GM18867 (cell line): ENCODE measurements around the gene ACAP1.
"Not testable (repeated sequence)": the region's sequence is repeated elsewhere in the genome, so short reads cannot be mapped to it uniquely, and the experiment has no call there.

ENCODE experiments used
- ATAC-seq: cut with Tn5 transposase; IDR thresholded peaks from one replicate; pipeline ENCODE4 v1.9.1; 2021; ENCODE audit warnings: mild to moderate bottlenecking, moderate library complexity; ENCODE audit not compliant: unreplicated experiment

The ACAP1 gene

GRCh38 chr17:7328009-7328408 lies 8.3 kb upstream of the ACAP1 start:
- ATAC-seq, result no peak

- peak; percentile 1 for ATAC-seq
Measured at GRCh38 chr17:7328840-7329373, 7.4 kb upstream of the ACAP1 start, which contains the start of gene NEURL4. TSS of gene NEURL4 (minus strand) at chr17:7329335. CDS start at chr17:7329312, 23 bp downstream.

- ATAC-seq, result peak; percentile 64
Measured at GRCh38 chr17:7329374-7329996, 6.8 kb upstream of the ACAP1 start.

- peak; percentile 33 for ATAC-seq
Measured at GRCh38 chr17:7329997-7330637, 6.2 kb upstream of the ACAP1 start.

- ATAC-seq, result no peak
Measured at GRCh38 chr17:7330638-7331015, 5.7 kb upstream of the ACAP1 start.

GRCh38 chr17:7332111-7332510 lies 4.2 kb upstream of the ACAP1 start:
- ATAC-seq, result no peak

- not testable (repeated sequence) for ATAC-seq
Measured at GRCh38 chr17:7332600-7333069, 3.7 kb upstream of the ACAP1 start.

- ATAC-seq, result no peak
Measured at GRCh38 chr17:7334938-7335538, 1.3 kb upstream of the ACAP1 start.

GRCh38 chr17:7335765-7336164 lies 564 bp upstream of the ACAP1 start:
- not testable (repeated sequence) for ATAC-seq

- not testable (repeated sequence) for ATAC-seq
Measured at GRCh38 chr17:7337600-7337999, 1.3 kb downstream of the ACAP1 start.

- no peak for ATAC-seq
Measured at GRCh38 chr17:7340179-7340578, 3.9 kb downstream of the ACAP1 start.

- no peak for ATAC-seq
Measured at GRCh38 chr17:7341842-7342241, 5.5 kb downstream of the ACAP1 start.

GRCh38 chr17:7343250-7343649 lies 6.9 kb downstream of the ACAP1 start:
- ATAC-seq, result no peak

- no peak for ATAC-seq
Measured at GRCh38 chr17:7346761-7347614, 10.7 kb downstream of the ACAP1 start.

- ATAC-seq, result no peak
Measured at GRCh38 chr17:7347630-7348477, 11.5 kb downstream of the ACAP1 start.

- no peak for ATAC-seq
Measured at GRCh38 chr17:7348478-7349242, 12.3 kb downstream of the ACAP1 start.

- peak; percentile 53 for ATAC-seq
Measured at GRCh38 chr17:7351665-7352502, 15.6 kb downstream of the ACAP1 start, which contains the start of gene KCTD11. TSS of gene KCTD11 (plus strand) at chr17:7352162.

GRCh38 chr17:7352503-7352889 lies 16.2 kb downstream of the ACAP1 start:
- no peak for ATAC-seq
